HG02623 (cell line): ENCODE results near the gene CTNNA2.
A peak's percentile ranks its signal among the peaks of the same experiment; 100 is the strongest.
"Not testable (repeated sequence)": the region's sequence is repeated elsewhere in the genome, so short reads cannot be mapped to it uniquely, and the experiment has no call there.

Experiments
- ATAC-seq: cut with Tn5 transposase; IDR thresholded peaks from one replicate; pipeline ENCODE4 v1.9.1; 2021; ENCODE audit warnings: moderate library complexity; ENCODE audit not compliant: unreplicated experiment

Gene CTNNA2

DNA sequence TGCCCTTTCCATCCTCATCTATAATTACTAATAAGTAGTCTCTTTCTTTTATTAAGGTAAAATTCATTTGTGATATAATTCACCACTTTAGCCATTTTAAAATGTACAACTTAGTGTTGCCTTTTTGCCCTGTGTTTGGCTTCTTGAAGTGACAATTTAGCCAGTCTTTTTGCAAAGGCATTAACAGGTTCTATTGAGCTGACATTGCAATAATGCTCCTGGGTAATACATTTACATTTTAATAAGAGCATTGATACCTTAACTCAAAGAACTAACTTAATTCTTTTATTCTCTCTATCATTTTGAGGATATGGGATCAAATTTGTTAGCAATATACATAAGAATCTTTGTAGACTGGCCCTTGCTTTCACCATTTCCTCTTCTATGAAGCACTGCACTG lies 549.4 kb downstream of the CTNNA2 start:
- no peak for ATAC-seq

DNA sequence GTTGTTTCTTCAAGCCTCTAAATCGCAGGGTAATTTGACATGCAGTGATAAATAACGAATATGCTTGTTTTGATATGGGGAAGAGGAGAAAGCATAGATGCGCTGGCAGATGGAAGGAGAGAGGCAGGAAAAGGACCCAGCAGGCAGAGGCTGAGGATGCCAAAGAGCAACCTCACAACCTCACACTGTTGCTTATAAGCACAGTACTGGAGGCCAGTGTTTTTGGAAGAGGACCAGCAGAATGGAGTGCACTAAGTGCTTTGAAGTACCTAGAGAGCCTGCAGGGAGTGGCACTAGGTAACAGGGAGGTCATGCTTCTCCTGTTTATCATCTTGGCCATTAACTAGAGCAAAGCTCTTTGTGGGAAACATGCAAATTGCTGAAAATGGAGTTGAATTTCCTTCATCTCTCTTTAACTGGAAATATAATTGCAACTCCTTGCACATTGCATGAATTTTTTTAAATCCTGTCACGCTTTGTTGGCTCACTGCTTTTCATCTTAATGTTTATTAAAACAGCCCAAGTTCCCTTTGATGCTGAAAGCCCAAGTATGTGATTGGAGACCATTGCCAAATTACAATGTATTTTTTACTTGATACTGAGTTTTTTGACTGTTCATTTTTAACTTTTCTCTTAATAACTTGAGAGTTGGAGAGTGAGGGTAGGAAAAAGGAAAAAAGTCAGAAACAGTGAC lies 555.3 kb downstream of the CTNNA2 start:
- ATAC-seq, result no peak

DNA sequence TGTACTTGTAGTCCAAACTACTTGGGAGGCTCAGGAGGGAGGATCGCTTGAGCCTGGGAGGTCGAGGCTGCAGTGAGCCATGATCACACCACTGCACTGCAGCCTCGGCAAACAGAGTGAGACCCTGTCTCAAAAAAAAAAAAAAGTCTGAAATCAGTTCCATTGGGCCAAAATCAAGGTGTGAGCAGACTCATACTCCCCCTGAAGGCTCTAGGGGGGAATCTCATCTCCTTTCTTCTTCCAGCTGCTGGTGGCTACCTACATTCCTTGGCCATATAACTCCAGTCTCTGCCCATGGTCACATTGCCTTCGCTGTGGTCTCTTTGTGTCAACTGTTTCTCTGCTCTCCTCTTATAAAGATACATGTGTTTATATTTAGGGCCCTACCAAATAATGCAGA lies 557.7 kb downstream of the CTNNA2 start:
- ATAC-seq, result no peak

DNA sequence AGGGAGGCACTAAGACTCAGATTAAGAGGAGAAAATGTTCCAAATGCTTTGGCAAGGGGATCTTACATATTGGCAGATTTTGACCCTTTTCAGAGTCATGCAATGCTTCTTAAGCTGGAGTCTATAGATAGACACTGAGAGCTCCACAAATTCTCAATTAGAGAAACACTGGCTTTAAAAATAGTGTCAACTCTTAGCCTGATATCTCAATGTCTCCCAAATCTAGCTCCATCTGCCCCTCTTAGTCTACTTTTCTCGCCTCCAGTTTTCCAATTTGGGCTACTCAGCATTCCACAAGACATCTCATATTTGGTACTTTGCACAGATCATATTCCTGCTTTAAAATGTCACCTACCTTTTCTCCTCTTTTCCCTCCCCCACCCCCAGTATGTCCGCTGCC lies 559.1 kb downstream of the CTNNA2 start:
- no peak for ATAC-seq

- peak; percentile 53 for ATAC-seq
These were observed 560.3 kb downstream of the CTNNA2 start for GRCh38 chr2:80073134-80073561.

DNA sequence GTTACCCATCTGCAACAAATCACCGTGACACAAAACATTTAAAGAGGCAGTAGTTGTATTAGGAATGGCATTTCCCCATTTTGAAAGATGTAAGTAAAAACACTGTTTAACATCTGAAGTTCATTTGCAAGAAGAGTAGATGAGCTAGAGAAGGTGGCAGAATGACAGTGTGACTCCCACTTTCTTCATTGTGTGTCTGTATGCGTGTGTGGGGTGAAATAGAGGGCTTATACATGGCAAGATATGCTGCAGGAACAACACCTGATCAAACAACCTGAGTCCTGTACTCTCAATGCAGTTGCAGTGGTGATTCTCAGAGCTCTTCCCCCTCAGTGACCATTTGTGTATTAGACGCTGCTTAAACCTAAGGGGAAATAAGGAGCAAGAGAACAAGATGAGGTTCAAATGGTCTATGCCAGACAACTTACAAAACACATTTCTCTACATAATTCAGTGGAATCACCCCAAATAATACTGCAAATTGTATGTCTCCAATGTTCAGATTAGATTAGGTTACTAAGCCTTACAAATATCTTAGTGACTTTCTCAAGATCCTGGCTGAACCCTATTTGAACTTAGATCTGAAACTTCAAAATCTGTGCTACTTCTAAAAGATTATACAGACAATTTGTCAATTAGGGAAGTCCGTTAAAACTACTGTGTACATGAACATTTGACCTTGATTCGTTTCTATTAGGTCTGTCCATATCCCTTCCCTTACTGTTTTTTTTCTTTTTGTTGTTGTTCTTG lies 561.6 kb downstream of the CTNNA2 start:
- ATAC-seq, result no peak

DNA sequence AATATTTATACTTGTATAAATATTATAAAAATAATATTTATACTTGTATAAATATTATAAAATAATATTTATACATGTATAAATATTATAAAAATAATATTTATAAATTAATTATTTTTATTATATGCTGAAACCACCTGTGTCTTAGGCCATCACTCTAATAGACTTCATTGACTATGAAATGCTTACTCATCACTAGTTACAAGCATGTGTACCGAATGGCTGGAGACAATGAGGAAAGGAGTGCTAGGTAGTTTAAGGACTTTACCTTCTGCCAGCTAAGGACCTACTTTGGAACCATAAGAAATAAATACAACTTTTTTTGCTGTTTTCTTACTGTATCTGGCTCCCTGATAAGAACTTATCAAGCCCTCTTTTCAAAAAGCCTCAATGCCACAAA lies 562.9 kb downstream of the CTNNA2 start:
- no peak for ATAC-seq

DNA sequence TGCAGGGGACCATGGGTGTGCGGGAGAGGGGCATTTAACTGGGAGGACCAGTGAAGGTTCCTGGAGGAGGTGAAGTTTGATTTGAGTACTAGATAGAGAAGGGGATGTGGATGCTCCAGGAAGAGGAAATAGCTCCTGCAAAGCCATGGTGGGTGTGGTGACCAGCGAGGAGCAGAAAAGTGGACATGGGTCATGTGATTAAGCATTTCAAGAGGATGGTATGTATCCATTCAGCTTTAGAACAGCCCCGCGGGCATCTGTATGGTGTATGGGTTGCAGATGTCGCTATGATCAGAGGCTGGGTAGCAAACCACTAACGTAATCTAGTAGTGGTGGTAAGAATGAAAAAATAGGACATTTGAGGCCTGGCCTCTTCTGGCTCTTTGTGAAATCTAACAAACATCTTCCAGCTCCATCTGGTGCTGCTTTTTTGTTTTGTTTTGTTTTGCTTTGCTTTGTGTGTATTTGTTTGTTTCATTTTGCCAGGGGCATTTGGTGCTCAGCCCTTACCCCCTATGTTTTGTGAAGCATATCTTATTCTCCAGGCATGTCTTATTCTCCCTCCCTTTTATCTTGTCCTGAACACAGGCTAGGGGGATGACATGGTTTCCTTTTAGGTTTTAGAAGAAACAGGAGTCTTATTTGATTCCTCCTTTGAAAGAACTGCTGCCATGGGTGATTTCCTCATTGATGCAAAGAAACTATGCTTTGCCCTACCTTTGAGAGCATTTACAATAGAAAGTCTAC lies 565.6 kb downstream of the CTNNA2 start:
- ATAC-seq, result no peak

- no peak for ATAC-seq
These were observed 568.1 kb downstream of the CTNNA2 start for GRCh38 chr2:80080957-80081356.

- no peak for ATAC-seq
These were observed 574.0 kb downstream of the CTNNA2 start for GRCh38 chr2:80086831-80087230.

DNA sequence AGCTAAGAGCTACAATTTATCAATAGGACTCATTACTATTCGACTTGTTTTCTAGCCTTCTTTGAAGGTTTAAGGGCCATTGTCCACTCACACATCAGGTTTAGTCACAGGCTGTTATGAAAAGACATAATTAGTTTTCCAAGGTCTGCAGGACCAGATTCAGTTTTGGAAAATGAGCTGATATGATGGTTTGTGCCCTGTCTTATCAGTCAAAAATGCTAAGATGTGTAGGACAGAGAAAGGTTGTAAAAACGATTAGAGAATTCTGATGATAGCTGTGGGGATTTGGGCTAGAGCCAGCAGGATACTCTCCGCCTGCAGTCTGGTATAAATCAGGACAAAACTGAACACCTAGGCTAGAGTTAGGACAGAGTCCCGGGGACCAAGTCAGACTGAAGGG lies 578.4 kb downstream of the CTNNA2 start:
- no peak for ATAC-seq

DNA sequence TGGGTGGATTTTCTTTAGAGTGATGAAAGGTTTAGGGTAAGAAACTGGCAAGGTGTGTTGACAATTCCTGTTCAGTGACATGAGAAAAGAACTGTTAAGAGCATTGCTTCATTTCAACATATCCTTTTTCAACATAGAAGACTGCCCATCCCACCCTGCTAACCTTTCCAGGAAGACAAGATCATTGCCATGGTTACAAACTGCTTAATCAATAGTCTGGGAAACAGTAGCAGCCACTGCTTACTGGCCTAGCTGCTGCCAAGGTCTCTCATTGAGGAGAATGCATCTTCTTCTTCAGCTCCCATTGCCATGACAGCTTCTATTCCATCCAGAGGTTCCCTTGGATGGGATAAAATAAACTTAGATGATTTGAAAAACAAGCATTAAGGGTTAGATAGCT lies 579.6 kb downstream of the CTNNA2 start:
- no peak for ATAC-seq

GRCh38 chr2:80098503-80098902 lies 585.7 kb downstream of the CTNNA2 start:
- ATAC-seq, result not testable (repeated sequence)

GRCh38 chr2:80102026-80102425 lies 589.2 kb downstream of the CTNNA2 start:
- no peak for ATAC-seq

DNA sequence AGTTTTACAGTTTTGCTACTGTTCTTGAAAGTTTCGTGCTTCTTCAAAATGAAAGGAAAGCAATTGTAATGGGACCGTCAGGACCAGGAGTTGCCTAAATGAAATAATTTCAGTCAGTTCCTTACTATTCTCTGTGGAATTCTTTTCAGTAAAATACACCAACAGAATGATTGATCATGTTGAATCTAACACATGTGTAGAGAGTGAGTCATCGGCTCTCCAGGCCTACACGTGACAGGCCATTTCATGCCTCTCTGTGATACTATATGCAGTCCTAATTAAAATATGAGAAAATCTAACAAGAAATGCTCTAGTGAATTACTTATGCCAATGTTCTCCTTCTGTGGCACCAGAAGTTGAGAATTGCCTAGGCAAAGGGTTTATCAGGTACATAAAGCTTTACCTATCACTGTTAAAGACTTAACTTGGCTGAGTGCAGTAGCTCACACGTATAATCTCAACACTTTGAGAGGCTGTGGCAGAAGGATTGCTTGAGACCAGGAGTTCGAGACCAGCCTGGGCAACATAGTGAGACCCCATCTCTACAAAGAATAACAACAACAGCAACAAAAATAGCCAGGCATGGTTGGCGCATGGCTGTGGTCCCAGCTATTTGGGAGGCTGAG lies 592.3 kb downstream of the CTNNA2 start:
- ATAC-seq, result no peak

GRCh38 chr2:80111185-80111584 lies 598.3 kb downstream of the CTNNA2 start:
- ATAC-seq, result no peak

DNA sequence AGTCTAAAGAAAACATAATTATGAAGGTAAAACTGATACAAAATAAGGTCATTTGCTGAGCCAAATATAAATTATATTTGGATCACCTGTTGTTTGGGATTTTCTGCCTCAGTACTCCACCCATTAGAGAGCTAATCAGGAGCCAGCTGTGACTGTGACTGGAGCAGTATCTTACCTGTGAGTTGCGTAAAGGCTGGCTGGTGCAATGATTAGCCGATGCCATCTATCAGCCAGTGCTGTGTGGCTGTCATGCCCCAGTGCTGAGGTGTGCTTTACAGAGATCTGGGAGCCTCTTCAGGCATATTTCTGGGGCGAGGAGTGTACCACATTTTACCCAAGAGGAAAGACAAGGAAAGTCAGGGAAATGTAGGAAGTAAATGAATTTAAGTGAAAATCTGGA lies 599.9 kb downstream of the CTNNA2 start:
- ATAC-seq, result no peak

DNA sequence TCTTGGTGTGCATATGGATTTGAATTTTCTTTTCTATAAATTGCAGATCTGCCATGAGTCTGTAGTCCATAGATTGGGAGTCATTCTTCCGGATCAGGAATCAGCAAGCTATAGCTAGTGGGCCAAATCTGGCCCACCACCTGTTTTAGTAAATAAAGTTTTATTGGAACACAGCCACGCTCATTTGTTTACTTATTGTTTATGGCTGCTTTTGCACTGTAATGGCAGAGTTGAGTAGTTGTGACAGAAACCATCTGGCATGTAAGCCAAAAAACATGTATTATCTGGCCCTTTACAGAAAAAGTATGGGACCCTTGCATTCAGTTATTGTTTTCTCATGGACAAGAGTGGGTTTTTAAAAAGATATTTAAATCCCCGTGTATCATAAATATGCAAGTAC lies 600.5 kb downstream of the CTNNA2 start:
- no peak for ATAC-seq

- no peak for ATAC-seq
These were observed 602.0 kb downstream of the CTNNA2 start for GRCh38 chr2:80114812-80115211.

DNA sequence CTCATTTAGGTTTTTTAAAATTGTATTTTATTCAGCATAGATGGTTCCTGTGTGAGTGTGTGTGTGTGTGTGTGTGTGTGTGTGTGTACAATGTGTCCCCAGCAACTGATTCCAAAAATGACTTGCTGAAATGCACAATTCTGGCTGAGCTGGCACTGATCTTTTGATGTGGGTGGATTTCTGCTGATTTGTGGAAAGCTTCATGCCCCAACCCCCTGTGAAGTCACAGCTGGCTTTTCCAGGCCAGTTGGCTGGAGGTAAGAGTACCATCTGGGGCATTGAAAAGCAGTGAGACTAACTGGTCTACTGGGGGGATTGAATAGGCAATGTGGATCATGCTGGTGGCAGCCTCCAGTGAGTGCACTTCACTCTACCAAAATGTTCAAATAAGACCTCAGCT lies 604.5 kb downstream of the CTNNA2 start:
- no peak for ATAC-seq

GRCh38 chr2:80120866-80121265 lies 608.0 kb downstream of the CTNNA2 start:
- ATAC-seq, result no peak
